ENCODE data around the gene GLIS2. TPM values are rescaled to one million over a fixed set of nuclear protein-coding genes. Genes with fewer than 3 reads are reported as not detected.

Gene GLIS2
- total and polyA plus RNA-seq, 2 experiments from 2014 or later, result 10.3 to 14.5 TPM

- Histone ChIP-seq H3K9me3 (ENCODE audit: low read depth) (no peaks in the 10 kb centered on the region), H3K36me3 (no peaks in the 10 kb centered on the region), H3K4me1 (ENCODE audit: low read depth) (peaks cover 42% of the 10 kb centered on the region), H3K27me3 (no peaks in the 10 kb centered on the region), H3K27ac (peak overlapping the region; percentile 52), H3K4me3 (no peak overlapping the region)
- no peak for DNase-seq (ENCODE audit: low read depth in 1 of 2, low spot score in 1 of 2)
- no peak for TF ChIP-seq CTCF (IDR thresholded peaks at IDR 0.05; ENCODE audit: low read depth, low read length)
These were observed 70.1 kb downstream of the GLIS2 start for GRCh38 chr16:4385789-4386450.

GRCh38 chr16:4386451-4386805 lies 70.6 kb downstream of the GLIS2 start:
- no peak overlapping the region for H3K27ac ChIP-seq
- H3K36me3 ChIP-seq, result no peaks in the 10 kb centered on the region
- H3K9me3 ChIP-seq (ENCODE audit: low read depth), result no peaks in the 10 kb centered on the region
- H3K27me3 ChIP-seq, result no peaks in the 10 kb centered on the region
- DNase-seq (ENCODE audit: low read depth in 1 of 2, low spot score in 1 of 2), result peak in 1 of 2 donors; percentile 58
- H3K4me1 ChIP-seq (ENCODE audit: low read depth), result peaks cover 42% of the 10 kb centered on the region
- no peak for TF ChIP-seq CTCF (IDR thresholded peaks at IDR 0.05; ENCODE audit: low read depth, low read length)
- no peak overlapping the region for H3K4me3 ChIP-seq

- peaks cover 47% of the 10 kb centered on the region for H3K4me1 ChIP-seq (ENCODE audit: low read depth)
- peak in 1 of 2 donors; percentile 62 for DNase-seq (ENCODE audit: low read depth in 1 of 2, low spot score in 1 of 2)
These were observed 71.2 kb downstream of the GLIS2 start for GRCh38 chr16:4386951-4387565.

GRCh38 chr16:4387781-4388180 lies 71.9 kb downstream of the GLIS2 start:
- Histone ChIP-seq H3K27me3 (no peaks in the 10 kb centered on the region), H3K4me3 (no peak overlapping the region), H3K27ac (peak overlapping the region; percentile 96), H3K36me3 (no peaks in the 10 kb centered on the region), H3K4me1 (ENCODE audit: low read depth) (peaks cover 54% of the 10 kb centered on the region), H3K9me3 (ENCODE audit: low read depth) (no peaks in the 10 kb centered on the region)
- no peak for TF ChIP-seq CTCF (IDR thresholded peaks at IDR 0.05; ENCODE audit: low read depth, low read length)
- no peak for DNase-seq (ENCODE audit: low read depth in 1 of 2, low spot score in 1 of 2)

More at GRCh38 chr16:4386951-4387565, 71.2 kb downstream of the GLIS2 start:
- H3K9me3 ChIP-seq (ENCODE audit: low read depth), result no peaks in the 10 kb centered on the region
- H3K36me3 ChIP-seq, result no peaks in the 10 kb centered on the region
- no peak overlapping the region for H3K4me3 ChIP-seq
- H3K27me3 ChIP-seq, result no peaks in the 10 kb centered on the region
- H3K27ac ChIP-seq, result peak overlapping the region; percentile 96
- peak; percentile 4 for TF ChIP-seq CTCF (IDR thresholded peaks at IDR 0.05; ENCODE audit: low read depth, low read length)

GRCh38 chr16:4388271-4389021 lies 72.6 kb downstream of the GLIS2 start:
- no peaks in the 10 kb centered on the region for H3K27me3 ChIP-seq
- no peak overlapping the region for H3K4me3 ChIP-seq
- TF ChIP-seq CTCF (IDR thresholded peaks at IDR 0.05; ENCODE audit: low read depth, low read length), result no peak
- H3K27ac ChIP-seq, result peak overlapping the region; percentile 96
- H3K36me3 ChIP-seq, result no peaks in the 10 kb centered on the region
- peak in 1 of 2 donors; percentile 71 for DNase-seq (ENCODE audit: low read depth in 1 of 2, low spot score in 1 of 2)
- peaks cover 60% of the 10 kb centered on the region for H3K4me1 ChIP-seq (ENCODE audit: low read depth)
- H3K9me3 ChIP-seq (ENCODE audit: low read depth), result no peaks in the 10 kb centered on the region

Other genes starting within 250 kb of the GLIS2 start
- 15.1 and 28.4 TPM in 2 replicates for gene ADCY9, start 199.6 kb upstream of the GLIS2 start, total RNA-seq
- 7.1 and 14.9 TPM in 2 replicates for gene ADCY9, start 199.6 kb upstream of the GLIS2 start, polyA plus RNA-seq
- gene SRL, start 74.0 kb upstream of the GLIS2 start, total RNA-seq, result 46.1 and 51.1 TPM in 2 replicates
- 45.9 and 56.4 TPM in 2 replicates for gene SRL, start 74.0 kb upstream of the GLIS2 start, polyA plus RNA-seq
- 11.7 and 20.5 TPM in 2 replicates for gene TFAP4, start 43.0 kb upstream of the GLIS2 start, total RNA-seq
- 3.4 and 6.7 TPM in 2 replicates for gene TFAP4, start 43.0 kb upstream of the GLIS2 start, polyA plus RNA-seq
- gene PAM16, start 35.3 kb downstream of the GLIS2 start, total RNA-seq, result 65.1 and 72.5 TPM in 2 replicates
- 71.8 and 82.8 TPM in 2 replicates for gene PAM16, start 35.3 kb downstream of the GLIS2 start, polyA plus RNA-seq
- gene VASN, start 55.8 kb downstream of the GLIS2 start, total RNA-seq, result 23.3 and 33.3 TPM in 2 replicates
- gene VASN, start 55.8 kb downstream of the GLIS2 start, polyA plus RNA-seq, result 18.9 and 30.5 TPM in 2 replicates
- gene CORO7, start 100.5 kb downstream of the GLIS2 start, total RNA-seq, result 33.0 and 66.5 TPM in 2 replicates
- 54.2 and 62.1 TPM in 2 replicates for gene CORO7, start 100.5 kb downstream of the GLIS2 start, polyA plus RNA-seq
- gene DNAJA3, start 109.8 kb downstream of the GLIS2 start, total RNA-seq, result 62.1 and 70.7 TPM in 2 replicates
- gene DNAJA3, start 109.8 kb downstream of the GLIS2 start, polyA plus RNA-seq, result 60.5 and 70.8 TPM in 2 replicates
- gene NMRAL1, start 158.6 kb downstream of the GLIS2 start, total RNA-seq, result 45.4 and 64.5 TPM in 2 replicates
- 32.4 and 46.9 TPM in 2 replicates for gene NMRAL1, start 158.6 kb downstream of the GLIS2 start, polyA plus RNA-seq
- 61.5 and 69.8 TPM in 2 replicates for gene HMOX2, start 160.3 kb downstream of the GLIS2 start, total RNA-seq
- gene HMOX2, start 160.3 kb downstream of the GLIS2 start, polyA plus RNA-seq, result 83.7 and 101 TPM in 2 replicates
- gene CDIP1, start 222.7 kb downstream of the GLIS2 start, total RNA-seq, result 46.4 and 55.8 TPM in 2 replicates
- gene CDIP1, start 222.7 kb downstream of the GLIS2 start, polyA plus RNA-seq, result 87.6 and 88.4 TPM in 2 replicates
- gene C16orf96, start 240.3 kb downstream of the GLIS2 start, total RNA-seq, result 1.9 and 3.6 TPM in 2 replicates
- gene C16orf96, start 240.3 kb downstream of the GLIS2 start, polyA plus RNA-seq, result 0.24 and 0.39 TPM in 2 replicates

Measured in cardiac muscle cell (in vitro differentiated cells and primary cell).